GM23338 (cell line): ENCODE measurements around the gene OR52I1. TPM values are rescaled to one million over a fixed set of nuclear protein-coding genes. Genes with fewer than 3 reads are reported as not detected.
A peak's percentile ranks its signal among the peaks of the same experiment; 100 is the strongest.

ENCODE experiments used
- ATAC-seq: fragments of 200-7000 bp; cut with Tn5 transposase; 3 replicates; pipeline ENCODE4 v1.9.1; 2020
- DNase-seq: peaks from one replicate; pipeline ENCODE4 v3.0.0-alpha.2; 2015; ENCODE audit warnings: low spot score
- H2AFZ ChIP-seq: fragments of 200-600 bp; sonication (generic); 2 replicates; pipeline ENCODE4 v1.8.0; 2016; ENCODE audit warnings: antibody characterized with exemption, mild to moderate bottlenecking, moderate library complexity
- H3F3A ChIP-seq: fragments of 200-600 bp; sonication (generic); replicated peaks from 2 replicates; pipeline ENCODE4 v1.8.0; 2017; ENCODE audit warnings: antibody characterized with exemption, mixed run types, low read depth
- H3K27ac ChIP-seq: fragments of 200-600 bp; sonication (generic); 2 replicates; pipeline ENCODE4 v1.6.1; 2016; ENCODE audit warnings: low read depth
- H3K27me3 ChIP-seq: fragments of 200-600 bp; sonication (generic); 2 replicates; pipeline ENCODE4 v1.8.0; 2016; ENCODE audit warnings: mild to moderate bottlenecking, mixed run types, moderate library complexity; ENCODE audit not compliant: insufficient read depth
- H3K36me3 ChIP-seq: fragments of 200-600 bp; sonication (generic); 2 replicates; pipeline ENCODE4 v1.8.0; 2016; ENCODE audit warnings: mild to moderate bottlenecking; ENCODE audit not compliant: insufficient read depth
- H3K4me1 ChIP-seq: fragments of 200-600 bp; sonication (generic); 2 replicates; pipeline ENCODE4 v1.8.0; 2016; ENCODE audit warnings: mild to moderate bottlenecking, moderate library complexity; ENCODE audit not compliant: insufficient read depth
- H3K4me2 ChIP-seq: fragments of 200-600 bp; sonication (generic); 2 replicates; pipeline ENCODE4 v1.7.1; 2017; ENCODE audit warnings: mixed run types
- H3K4me3 ChIP-seq: fragments of 200-600 bp; sonication (generic); 2 replicates; pipeline ENCODE4 v1.6.1; 2016; ENCODE audit warnings: mixed run types
- H3K79me2 ChIP-seq: fragments of 200-600 bp; sonication (generic); replicated peaks from 2 replicates; pipeline ENCODE4 v1.8.0; 2017; ENCODE audit warnings: mild to moderate bottlenecking; ENCODE audit not compliant: insufficient read depth
- H3K9me2 ChIP-seq: fragments of 200-600 bp; sonication (generic); 2 replicates; pipeline ENCODE4 v1.8.0; 2017; ENCODE audit not compliant: insufficient read depth
- H4K20me1 ChIP-seq: fragments of 200-600 bp; sonication (generic); replicated peaks from 2 replicates; pipeline ENCODE4 v1.8.0; 2017; ENCODE audit warnings: mild to moderate bottlenecking; ENCODE audit not compliant: insufficient read depth
- H3K27ac Mint-ChIP-seq: 2 replicates; pipeline ENCODE4 v1.8.0; 2020; ENCODE audit warnings: inconsistent platforms, mild to moderate bottlenecking, moderate library complexity, mixed read lengths
- H3K27me3 Mint-ChIP-seq: 3 replicates; pipeline ENCODE4 v1.8.0; 2022; ENCODE audit warnings: low read depth, mild to moderate bottlenecking, moderate library complexity, mixed read lengths, inconsistent platforms; ENCODE audit not compliant: insufficient read depth, poor library complexity
- H3K36me3 Mint-ChIP-seq: 3 replicates; pipeline ENCODE4 v1.8.0; 2021; ENCODE audit warnings: low read depth, mild to moderate bottlenecking, inconsistent platforms, moderate library complexity, mixed read lengths
- H3K4me1 Mint-ChIP-seq: 3 replicates; pipeline ENCODE4 v1.8.0; 2020; ENCODE audit warnings: mild to moderate bottlenecking, inconsistent platforms, mixed read lengths
- H3K4me3 Mint-ChIP-seq: 3 replicates; pipeline ENCODE4 v1.8.0; 2021; ENCODE audit warnings: moderate library complexity, mild to moderate bottlenecking, inconsistent platforms, mixed read lengths
- H3K9me3 Mint-ChIP-seq: 3 replicates; pipeline ENCODE4 v1.8.0; 2020; ENCODE audit warnings: moderate library complexity, mild to moderate bottlenecking, inconsistent platforms, mixed read lengths
- CREB1 ChIP-seq: fragments of 250-450 bp; sonication (Bioruptor Pico); IDR thresholded peaks from 2 replicates; pipeline ENCODE4 v1.5.0; 2020; ENCODE audit warnings: low read depth, mild to moderate bottlenecking, moderate library complexity
- EZH2 ChIP-seq: fragments of 200-600 bp; sonication (generic); IDR thresholded peaks from one replicate; pipeline ENCODE4 v1.8.0; 2017; ENCODE audit warnings: antibody characterized with exemption, mild to moderate bottlenecking, low read depth; ENCODE audit not compliant: unreplicated experiment
- EZH2phosphoT487 ChIP-seq: fragments of 200-600 bp; sonication (generic); IDR thresholded peaks from one replicate; pipeline ENCODE4 v1.8.1; 2018; ENCODE audit warnings: antibody characterized with exemption; ENCODE audit not compliant: unreplicated experiment
- NANOG ChIP-seq: IDR thresholded peaks from 2 replicates; pipeline ENCODE4 v1.6.1; 2016; ENCODE audit warnings: antibody characterized with exemption, borderline replicate concordance
- ZNF331 ChIP-seq: fragments of 250-450 bp; sonication (Bioruptor Pico); IDR thresholded peaks from 2 replicates; pipeline ENCODE4 v1.5.0; 2020; ENCODE audit warnings: low read depth, mild to moderate bottlenecking, moderate library complexity
- polyA plus RNA-seq: library from polyadenylated mRNA; unstranded; fragments of >200 nt; fragmentation: Nextera tagmentation; extraction: Ambion mirVana; gene quantifications from 2 replicates; pipeline ENCODE4 v1.2.1, GENCODE V29; 2016
- total RNA-seq: library from RNA; depleted of rRNA; stranded (reverse); fragments of >200 nt; shearing (Covaris generic); gene quantifications from 2 replicates; pipeline ENCODE4 v1.2.3, GENCODE V29; 2014
- TF ChIP-seq, protein P1 (sequence below): fragments of 250-450 bp; sonication (Bioruptor Pico); IDR thresholded peaks from 2 replicates; pipeline ENCODE4 v1.5.0; 2020; ENCODE audit warnings: mild to moderate bottlenecking, moderate library complexity
- TF ChIP-seq, protein P2 (sequence below), 2 experiments: fragments of 200-600 bp in 1 of 2; sonication (generic) in 1 of 2; conservative IDR thresholded peaks; 2 replicates each; pipeline versions ENCODE4 v1.5.1 to v1.6.1; 2016 to 2017; ENCODE audit warnings: antibody characterized with exemption in 2 of 2, low read depth in 2 of 2, mild to moderate bottlenecking in 2 of 2, moderate library complexity in 1 of 2
- TF ChIP-seq, protein P3 (sequence below): IDR thresholded peaks from one replicate; pipeline ENCODE4 v1.6.1; 2018; ENCODE audit warnings: antibody characterized with exemption; ENCODE audit not compliant: unreplicated experiment

The OR52I1 gene
- total and polyA plus RNA-seq, 2 experiments from 2014 or later: not detected

DNA sequence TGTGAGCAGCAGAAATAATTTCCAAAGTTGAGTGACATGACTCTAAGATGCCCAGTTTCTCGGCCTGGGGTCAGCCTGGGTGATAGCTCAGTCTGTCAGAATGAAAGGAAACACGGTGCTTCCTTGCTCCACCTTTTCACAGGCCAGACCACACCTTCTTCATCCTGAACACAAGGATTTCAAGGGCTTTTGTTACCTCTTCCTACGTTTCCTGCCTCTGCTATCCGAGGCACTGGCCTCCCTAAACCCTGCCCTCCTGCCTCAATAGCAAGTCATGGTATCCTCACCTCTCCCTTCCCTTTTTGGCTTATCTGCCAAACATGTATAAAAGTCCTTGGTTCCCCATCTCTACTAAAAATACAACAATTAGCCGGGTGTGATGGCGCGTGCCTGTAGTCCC lies 48.2 kb downstream of the OR52I1 start (continued):
- TF ChIP-seq, protein P1, sequence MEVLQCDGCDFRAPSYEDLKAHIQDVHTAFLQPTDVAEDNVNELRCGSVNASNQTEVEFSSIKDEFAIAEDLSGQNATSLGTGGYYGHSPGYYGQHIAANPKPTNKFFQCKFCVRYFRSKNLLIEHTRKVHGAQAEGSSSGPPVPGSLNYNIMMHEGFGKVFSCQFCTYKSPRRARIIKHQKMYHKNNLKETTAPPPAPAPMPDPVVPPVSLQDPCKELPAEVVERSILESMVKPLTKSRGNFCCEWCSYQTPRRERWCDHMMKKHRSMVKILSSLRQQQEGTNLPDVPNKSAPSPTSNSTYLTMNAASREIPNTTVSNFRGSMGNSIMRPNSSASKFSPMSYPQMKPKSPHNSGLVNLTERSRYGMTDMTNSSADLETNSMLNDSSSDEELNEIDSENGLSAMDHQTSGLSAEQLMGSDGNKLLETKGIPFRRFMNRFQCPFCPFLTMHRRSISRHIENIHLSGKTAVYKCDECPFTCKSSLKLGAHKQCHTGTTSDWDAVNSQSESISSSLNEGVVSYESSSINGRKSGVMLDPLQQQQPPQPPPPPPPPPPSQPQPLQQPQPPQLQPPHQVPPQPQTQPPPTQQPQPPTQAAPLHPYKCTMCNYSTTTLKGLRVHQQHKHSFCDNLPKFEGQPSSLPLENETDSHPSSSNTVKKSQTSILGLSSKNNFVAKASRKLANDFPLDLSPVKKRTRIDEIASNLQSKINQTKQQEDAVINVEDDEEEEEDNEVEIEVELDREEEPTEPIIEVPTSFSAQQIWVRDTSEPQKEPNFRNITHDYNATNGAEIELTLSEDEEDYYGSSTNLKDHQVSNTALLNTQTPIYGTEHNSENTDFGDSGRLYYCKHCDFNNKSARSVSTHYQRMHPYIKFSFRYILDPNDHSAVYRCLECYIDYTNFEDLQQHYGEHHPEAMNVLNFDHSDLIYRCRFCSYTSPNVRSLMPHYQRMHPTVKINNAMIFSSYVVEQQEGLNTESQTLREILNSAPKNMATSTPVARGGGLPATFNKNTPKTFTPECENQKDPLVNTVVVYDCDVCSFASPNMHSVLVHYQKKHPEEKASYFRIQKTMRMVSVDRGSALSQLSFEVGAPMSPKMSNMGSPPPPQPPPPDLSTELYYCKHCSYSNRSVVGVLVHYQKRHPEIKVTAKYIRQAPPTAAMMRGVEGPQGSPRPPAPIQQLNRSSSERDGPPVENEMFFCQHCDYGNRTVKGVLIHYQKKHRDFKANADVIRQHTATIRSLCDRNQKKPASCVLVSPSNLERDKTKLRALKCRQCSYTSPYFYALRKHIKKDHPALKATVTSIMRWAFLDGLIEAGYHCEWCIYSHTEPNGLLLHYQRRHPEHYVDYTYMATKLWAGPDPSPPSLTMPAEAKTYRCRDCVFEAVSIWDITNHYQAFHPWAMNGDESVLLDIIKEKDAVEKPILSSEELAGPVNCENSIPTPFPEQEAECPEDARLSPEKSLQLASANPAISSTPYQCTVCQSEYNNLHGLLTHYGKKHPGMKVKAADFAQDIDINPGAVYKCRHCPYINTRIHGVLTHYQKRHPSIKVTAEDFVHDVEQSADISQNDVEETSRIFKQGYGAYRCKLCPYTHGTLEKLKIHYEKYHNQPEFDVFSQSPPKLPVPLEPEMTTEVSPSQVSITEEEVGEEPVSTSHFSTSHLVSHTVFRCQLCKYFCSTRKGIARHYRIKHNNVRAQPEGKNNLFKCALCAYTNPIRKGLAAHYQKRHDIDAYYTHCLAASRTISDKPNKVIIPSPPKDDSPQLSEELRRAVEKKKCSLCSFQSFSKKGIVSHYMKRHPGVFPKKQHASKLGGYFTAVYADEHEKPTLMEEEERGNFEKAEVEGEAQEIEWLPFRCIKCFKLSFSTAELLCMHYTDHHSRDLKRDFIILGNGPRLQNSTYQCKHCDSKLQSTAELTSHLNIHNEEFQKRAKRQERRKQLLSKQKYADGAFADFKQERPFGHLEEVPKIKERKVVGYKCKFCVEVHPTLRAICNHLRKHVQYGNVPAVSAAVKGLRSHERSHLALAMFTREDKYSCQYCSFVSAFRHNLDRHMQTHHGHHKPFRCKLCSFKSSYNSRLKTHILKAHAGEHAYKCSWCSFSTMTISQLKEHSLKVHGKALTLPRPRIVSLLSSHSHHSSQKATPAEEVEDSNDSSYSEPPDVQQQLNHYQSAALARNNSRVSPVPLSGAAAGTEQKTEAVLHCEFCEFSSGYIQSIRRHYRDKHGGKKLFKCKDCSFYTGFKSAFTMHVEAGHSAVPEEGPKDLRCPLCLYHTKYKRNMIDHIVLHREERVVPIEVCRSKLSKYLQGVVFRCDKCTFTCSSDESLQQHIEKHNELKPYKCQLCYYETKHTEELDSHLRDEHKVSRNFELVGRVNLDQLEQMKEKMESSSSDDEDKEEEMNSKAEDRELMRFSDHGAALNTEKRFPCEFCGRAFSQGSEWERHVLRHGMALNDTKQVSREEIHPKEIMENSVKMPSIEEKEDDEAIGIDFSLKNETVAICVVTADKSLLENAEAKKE: no peak

DNA sequence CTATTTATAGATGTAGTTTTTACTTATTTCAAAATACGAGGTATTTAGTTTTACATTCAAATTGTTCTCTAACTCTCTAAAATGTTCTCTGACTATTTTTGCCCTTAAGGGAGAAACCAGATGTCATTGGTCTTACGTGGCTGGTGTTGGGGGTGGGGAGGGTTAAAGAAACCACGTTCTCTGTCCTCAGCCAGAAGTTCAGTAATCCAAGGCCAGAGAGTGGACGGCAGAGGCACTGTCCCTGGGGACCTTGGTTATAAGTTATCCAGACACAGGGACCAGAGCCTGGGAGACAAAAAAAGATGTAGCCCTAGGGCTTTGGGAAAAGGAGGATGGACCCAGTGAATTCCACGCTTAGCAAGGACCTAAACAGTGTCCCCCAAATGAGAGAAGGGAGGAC lies 49.2 kb downstream of the OR52I1 start:
- peaks cover 16% of the 10 kb centered on the region; the same call in 1 of the 2 replicates for H3K9me2 ChIP-seq
- no peaks in the 10 kb centered on the region for H3K27me3 ChIP-seq
- DNase-seq (no peak), ATAC-seq (no peak)
- no peak overlapping the region for H3K4me2 ChIP-seq
- H3K27ac ChIP-seq: no peak overlapping the region
- no peaks in the 10 kb centered on the region for H3K9me3 Mint-ChIP-seq
- H4K20me1 ChIP-seq: no peaks in the 10 kb centered on the region
- H2AFZ ChIP-seq: no peak overlapping the region
- H3K36me3 ChIP-seq: no peaks in the 10 kb centered on the region
- H3K4me1 ChIP-seq: no peaks in the 10 kb centered on the region
- H3K4me3 Mint-ChIP-seq: no peak overlapping the region
- H3K79me2 ChIP-seq: no peaks in the 10 kb centered on the region
- H3K36me3 Mint-ChIP-seq: no peaks in the 10 kb centered on the region
- H3K27me3 Mint-ChIP-seq: peaks cover 4% of the 10 kb centered on the region
- TF ChIP-seq EZH2phosphoT487 (no peak), NANOG (no peak), ZNF331 (CRISPR knock-in tag) (no peak)
- no peak overlapping the region for H3K4me3 ChIP-seq
- H3F3A ChIP-seq: no peaks in the 10 kb centered on the region
- H3K27ac Mint-ChIP-seq: no peak overlapping the region
- H3K4me1 Mint-ChIP-seq: no peaks in the 10 kb centered on the region; the same call in 2 of the 3 replicates

DNA sequence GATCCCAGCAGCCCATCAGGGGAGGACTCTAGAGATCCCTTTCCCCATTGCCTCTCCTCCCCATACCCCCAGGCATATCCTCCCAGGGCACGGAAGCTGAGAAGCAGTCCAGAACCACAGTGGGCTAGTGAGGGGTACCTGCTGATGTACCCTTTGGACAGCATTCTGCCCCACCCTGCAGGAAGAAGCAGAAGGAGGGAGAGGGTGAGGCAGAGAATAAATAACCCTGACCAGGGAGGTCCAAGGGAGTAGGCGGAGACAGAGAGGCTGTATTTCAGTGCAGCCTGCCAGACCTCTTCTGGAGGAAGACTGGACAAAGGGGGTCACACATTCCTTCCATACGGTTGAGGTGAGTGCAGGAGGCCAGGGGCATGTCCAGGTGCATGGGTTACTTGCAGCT lies 49.8 kb downstream of the OR52I1 start, which contains the start of gene OR51E1:
Gene OR51E1 (plus strand): TSS at position 301 of the 400 bp plus-strand sequence. CDS start 8,545 bp downstream, outside the sequence.
- Mint-ChIP-seq H3K36me3 (no peaks in the 10 kb centered on the region), H3K27me3 (peaks cover 4% of the 10 kb centered on the region), H3K9me3 (no peaks in the 10 kb centered on the region), H3K4me3 (no peak within 1 kb of the TSS), H3K4me1 (no peaks in the 10 kb centered on the region; the same call in 2 of the 3 replicates), H3K27ac (no peak within 1 kb of the TSS)
- DNase-seq (no peak), ATAC-seq (no peak)
- Histone ChIP-seq H3K79me2 (no peaks in the 10 kb centered on the region), H3K4me1 (no peaks in the 10 kb centered on the region), H3K27me3 (no peaks in the 10 kb centered on the region), H3K27ac (no peak within 1 kb of the TSS), H3K36me3 (no peaks in the 10 kb centered on the region), H3K4me3 (no peak within 1 kb of the TSS), H3K9me2 (peaks cover 16% of the 10 kb centered on the region; the same call in 1 of the 2 replicates), H2AFZ (0 out of 2 replicates have a peak within 1 kb of the TSS, but pooled peaks have one; percentile 14), H3F3A (no peaks in the 10 kb centered on the region), H4K20me1 (no peaks in the 10 kb centered on the region), H3K4me2 (no peak within 1 kb of the TSS)
- TF ChIP-seq, protein P2, sequence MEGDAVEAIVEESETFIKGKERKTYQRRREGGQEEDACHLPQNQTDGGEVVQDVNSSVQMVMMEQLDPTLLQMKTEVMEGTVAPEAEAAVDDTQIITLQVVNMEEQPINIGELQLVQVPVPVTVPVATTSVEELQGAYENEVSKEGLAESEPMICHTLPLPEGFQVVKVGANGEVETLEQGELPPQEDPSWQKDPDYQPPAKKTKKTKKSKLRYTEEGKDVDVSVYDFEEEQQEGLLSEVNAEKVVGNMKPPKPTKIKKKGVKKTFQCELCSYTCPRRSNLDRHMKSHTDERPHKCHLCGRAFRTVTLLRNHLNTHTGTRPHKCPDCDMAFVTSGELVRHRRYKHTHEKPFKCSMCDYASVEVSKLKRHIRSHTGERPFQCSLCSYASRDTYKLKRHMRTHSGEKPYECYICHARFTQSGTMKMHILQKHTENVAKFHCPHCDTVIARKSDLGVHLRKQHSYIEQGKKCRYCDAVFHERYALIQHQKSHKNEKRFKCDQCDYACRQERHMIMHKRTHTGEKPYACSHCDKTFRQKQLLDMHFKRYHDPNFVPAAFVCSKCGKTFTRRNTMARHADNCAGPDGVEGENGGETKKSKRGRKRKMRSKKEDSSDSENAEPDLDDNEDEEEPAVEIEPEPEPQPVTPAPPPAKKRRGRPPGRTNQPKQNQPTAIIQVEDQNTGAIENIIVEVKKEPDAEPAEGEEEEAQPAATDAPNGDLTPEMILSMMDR (conservative IDR thresholded peaks at IDR 0.05; ENCODE audit: low read depth in 2 of 2): no peak
- TF ChIP-seq ZNF331 (CRISPR knock-in tag) (no peak), CREB1 (CRISPR knock-in tag) (no peak), EZH2phosphoT487 (no peak), EZH2 (no peak)
- TF ChIP-seq, protein P3, sequence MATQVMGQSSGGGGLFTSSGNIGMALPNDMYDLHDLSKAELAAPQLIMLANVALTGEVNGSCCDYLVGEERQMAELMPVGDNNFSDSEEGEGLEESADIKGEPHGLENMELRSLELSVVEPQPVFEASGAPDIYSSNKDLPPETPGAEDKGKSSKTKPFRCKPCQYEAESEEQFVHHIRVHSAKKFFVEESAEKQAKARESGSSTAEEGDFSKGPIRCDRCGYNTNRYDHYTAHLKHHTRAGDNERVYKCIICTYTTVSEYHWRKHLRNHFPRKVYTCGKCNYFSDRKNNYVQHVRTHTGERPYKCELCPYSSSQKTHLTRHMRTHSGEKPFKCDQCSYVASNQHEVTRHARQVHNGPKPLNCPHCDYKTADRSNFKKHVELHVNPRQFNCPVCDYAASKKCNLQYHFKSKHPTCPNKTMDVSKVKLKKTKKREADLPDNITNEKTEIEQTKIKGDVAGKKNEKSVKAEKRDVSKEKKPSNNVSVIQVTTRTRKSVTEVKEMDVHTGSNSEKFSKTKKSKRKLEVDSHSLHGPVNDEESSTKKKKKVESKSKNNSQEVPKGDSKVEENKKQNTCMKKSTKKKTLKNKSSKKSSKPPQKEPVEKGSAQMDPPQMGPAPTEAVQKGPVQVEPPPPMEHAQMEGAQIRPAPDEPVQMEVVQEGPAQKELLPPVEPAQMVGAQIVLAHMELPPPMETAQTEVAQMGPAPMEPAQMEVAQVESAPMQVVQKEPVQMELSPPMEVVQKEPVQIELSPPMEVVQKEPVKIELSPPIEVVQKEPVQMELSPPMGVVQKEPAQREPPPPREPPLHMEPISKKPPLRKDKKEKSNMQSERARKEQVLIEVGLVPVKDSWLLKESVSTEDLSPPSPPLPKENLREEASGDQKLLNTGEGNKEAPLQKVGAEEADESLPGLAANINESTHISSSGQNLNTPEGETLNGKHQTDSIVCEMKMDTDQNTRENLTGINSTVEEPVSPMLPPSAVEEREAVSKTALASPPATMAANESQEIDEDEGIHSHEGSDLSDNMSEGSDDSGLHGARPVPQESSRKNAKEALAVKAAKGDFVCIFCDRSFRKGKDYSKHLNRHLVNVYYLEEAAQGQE: no peak
